A549 treated with Hydrocortisone at 1 μM for 4 hours (cell line): ENCODE measurements around the gene UBE2Q2. TPM values are rescaled to one million over a fixed set of nuclear protein-coding genes. Genes with fewer than 3 reads are reported as not detected.

Source experiments
- total RNA-seq: library from RNA; stranded (reverse); fragments of 200-300 nt; extraction: Qiagen RNA extraction; gene quantifications from 5 replicates; pipeline ENCODE4 v1.2.3, GENCODE V29; 2022

UBE2Q2 gene
- 35.5 to 48.3 TPM (median 40.3 TPM) in 5 replicates for total RNA-seq

DNA sequence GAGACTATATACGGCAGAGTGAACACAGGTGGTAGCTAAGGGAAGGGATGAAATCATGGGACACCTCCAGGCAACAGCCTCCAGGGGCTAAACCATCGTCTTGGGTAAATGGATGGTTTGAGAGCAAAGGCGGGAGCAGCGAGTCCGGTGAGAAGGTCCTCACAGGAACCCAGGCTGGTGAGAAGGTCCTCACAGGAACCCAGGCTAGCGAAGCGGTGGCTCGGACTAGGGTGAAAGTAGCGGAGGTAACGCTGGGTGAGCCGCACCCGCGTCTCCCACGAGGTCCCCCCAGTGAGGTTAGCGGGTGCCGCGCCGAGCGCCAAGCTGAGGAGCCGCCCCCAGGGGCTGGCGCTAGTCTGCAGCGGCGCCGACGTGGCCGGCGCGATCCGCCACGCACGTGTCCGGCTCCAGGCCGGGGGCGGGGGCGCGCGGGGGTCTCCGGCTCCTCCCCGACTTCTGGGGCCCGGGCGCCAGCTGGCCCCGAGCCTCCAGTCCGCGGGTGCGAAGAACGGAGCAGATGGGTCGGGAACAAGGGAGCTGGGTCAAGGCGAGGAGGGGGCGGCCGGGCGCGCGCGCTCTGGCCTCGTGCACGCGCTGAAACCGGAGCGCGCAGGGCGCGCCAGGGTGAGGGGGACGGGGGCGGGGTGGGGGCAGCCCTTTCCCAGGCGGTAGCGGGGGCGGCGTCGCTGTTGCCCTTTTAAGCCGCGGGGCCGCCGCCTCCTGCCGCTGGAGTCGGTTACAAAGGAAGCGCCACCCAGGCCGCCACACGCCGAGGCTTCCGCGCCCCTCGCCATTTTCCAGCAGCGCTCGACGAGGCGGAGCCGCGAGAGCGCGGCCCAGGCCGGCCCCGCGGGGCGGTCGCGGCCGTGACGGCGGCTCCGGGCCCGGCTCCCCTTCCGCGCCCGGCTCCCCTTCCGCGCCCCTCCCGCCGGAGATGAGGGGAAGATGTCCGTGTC, at the start of gene UBE2Q2:
TSS of gene UBE2Q2 (plus strand) at position 726 of the 956 bp plus-strand sequence. CDS start at position 946, 220 bp downstream.

DNA sequence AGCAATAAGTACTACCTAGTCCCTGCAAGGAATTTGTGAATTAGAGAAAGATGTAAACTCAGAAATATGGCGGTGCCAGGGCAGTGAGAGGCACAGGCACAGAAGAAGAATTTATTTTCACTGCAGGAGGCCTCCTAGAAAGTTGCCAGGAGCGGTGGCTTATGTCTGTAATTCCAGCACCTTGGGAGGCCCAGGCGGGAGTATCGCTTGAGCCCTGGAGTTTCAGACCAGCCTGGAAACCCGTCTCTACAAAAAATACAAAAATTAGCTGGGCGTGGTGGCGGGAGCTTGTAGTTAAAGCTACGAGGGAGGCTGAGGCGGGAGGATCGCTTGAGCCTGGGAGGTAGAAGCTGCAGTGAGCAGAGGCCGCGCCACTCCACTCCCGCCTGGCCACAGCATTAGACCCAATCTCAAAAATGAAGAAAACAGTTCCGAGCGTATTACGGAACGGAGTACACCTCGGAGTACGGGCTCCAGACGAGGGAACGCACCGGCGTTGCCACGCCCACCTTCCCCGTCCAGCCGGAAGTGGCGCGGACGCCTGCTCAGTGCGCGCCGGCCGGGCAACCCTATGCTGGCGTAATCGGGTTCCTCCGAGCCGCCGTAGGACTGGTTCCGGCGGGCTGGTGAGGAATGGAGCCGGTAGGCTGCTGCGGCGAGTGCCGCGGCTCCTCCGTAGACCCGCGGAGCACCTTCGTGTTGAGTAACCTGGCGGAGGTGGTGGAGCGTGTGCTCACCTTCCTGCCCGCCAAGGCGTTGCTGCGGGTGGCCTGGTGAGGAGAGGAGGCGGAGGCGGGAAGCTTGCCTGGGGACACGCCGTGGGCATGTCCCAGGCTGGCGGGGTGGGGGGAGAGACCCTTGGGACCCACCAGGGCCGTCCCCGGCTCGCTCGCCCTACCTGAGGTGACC, 60.3 kb downstream of the UBE2Q2 start, which contains the start of gene FBXO22:
TSS of gene FBXO22 (plus strand) at position 548 of the 909 bp plus-strand sequence. CDS start at position 634, 86 bp downstream.

Other genes with a start within 250 kb of the UBE2Q2 start
- gene SNUPN, start 217.7 kb upstream of the UBE2Q2 start, total RNA-seq = 29.3 to 33.9 TPM (median 31.3 TPM) in 5 replicates
- gene IMP3, start 203.2 kb upstream of the UBE2Q2 start, total RNA-seq = 81.6 to 122 TPM (median 114 TPM) in 5 replicates
- gene SNX33, start 195.5 kb upstream of the UBE2Q2 start, total RNA-seq = 11.9 to 14.5 TPM (median 13.9 TPM) in 5 replicates
- 0.10 to 0.16 TPM (median 0.12 TPM) in 5 replicates for gene CSPG4, start 130.6 kb upstream of the UBE2Q2 start, total RNA-seq
- 67.9 to 82.8 TPM (median 79.4 TPM) in 5 replicates for gene FBXO22, start 60.4 kb downstream of the UBE2Q2 start, total RNA-seq
- gene NRG4, start 169.0 kb downstream of the UBE2Q2 start, total RNA-seq = 0.47 to 2.8 TPM (median 0.69 TPM) in 5 replicates
- gene TMEM266, start 216.5 kb downstream of the UBE2Q2 start, total RNA-seq = 0.15 to 0.33 TPM (median 0.23 TPM) in 5 replicates